ENCODE measurements around the gene TTC39C.

The TTC39C gene

GRCh38 chr18:24115628-24116027 lies 101.1 kb downstream of the TTC39C start:
- CTCF ChIA-PET = interaction anchor here (2.3 kb wide), 1 partner anchor 495 kb away, joined by 6 read pairs; no protein-coding TSS in a partner anchor
- POLR2A ChIA-PET = no interaction called here
- TF ChIP-seq CTCF (IDR thresholded peaks at IDR 0.05; ENCODE audit: control extremely low read depth, extremely low read depth, low read depth, missing control alignments) = no peak

GRCh38 chr18:24118750-24119577 lies 104.4 kb downstream of the TTC39C start:
- peak; percentile 66 for DNase-seq (ENCODE audit: extremely low spot score)
- ChIA-PET POLR2A (interaction anchor here (0.7 kb wide), 1 partner anchor 20 kb away, joined by 3 read pairs; the partner anchor contains the start of gene CABYR), CTCF (interaction anchor here (0.7 to 1.7 kb wide), 25 partner anchors 9 to 497 kb away, joined by 3 to 10 read pairs (median 4); partner anchors contain the start of gene CABYR)
- TF ChIP-seq CTCF (IDR thresholded peaks at IDR 0.05; ENCODE audit: control extremely low read depth, extremely low read depth, low read depth, missing control alignments) = peak; percentile 75

More at GRCh38 chr18:24115628-24116027, 101.1 kb downstream of the TTC39C start:
- no peak for DNase-seq (ENCODE audit: extremely low spot score)

- DNase-seq (ENCODE audit: extremely low spot score) = no peak
- CTCF ChIA-PET = interaction anchor here (0.6 to 2.1 kb wide), 7 partner anchors 9 to 33 kb away, joined by 3 to 7 read pairs (median 5); partner anchors contain the start of gene CABYR
- POLR2A ChIA-PET = no interaction called here
- TF ChIP-seq CTCF (IDR thresholded peaks at IDR 0.05; ENCODE audit: control extremely low read depth, extremely low read depth, low read depth, missing control alignments) = no peak
These were observed 106.1 kb downstream of the TTC39C start for GRCh38 chr18:24120676-24121075.

- no peak for TF ChIP-seq CTCF (IDR thresholded peaks at IDR 0.05; ENCODE audit: control extremely low read depth, extremely low read depth, low read depth, missing control alignments)
- DNase-seq (ENCODE audit: extremely low spot score) = no peak
- POLR2A ChIA-PET = no interaction called here
- CTCF ChIA-PET = interaction anchor here (1.2 to 2.1 kb wide), 2 partner anchors 10 to 14 kb away, joined by 3 to 7 read pairs; no protein-coding TSS in a partner anchor
These were observed 107.1 kb downstream of the TTC39C start for GRCh38 chr18:24121625-24122024.

- TF ChIP-seq CTCF (IDR thresholded peaks at IDR 0.05; ENCODE audit: control extremely low read depth, extremely low read depth, low read depth, missing control alignments) = no peak
- CTCF ChIA-PET = no interaction called here
- POLR2A ChIA-PET = no interaction called here
- no peak for DNase-seq (ENCODE audit: extremely low spot score)
These were observed 111.8 kb downstream of the TTC39C start for GRCh38 chr18:24126155-24126961.

GRCh38 chr18:24127735-24128134 lies 113.2 kb downstream of the TTC39C start:
- POLR2A ChIA-PET = no interaction called here
- CTCF ChIA-PET = interaction anchor here (1.7 kb wide), 1 partner anchor 8 kb away, joined by 8 read pairs; no protein-coding TSS in a partner anchor
- no peak for TF ChIP-seq CTCF (IDR thresholded peaks at IDR 0.05; ENCODE audit: control extremely low read depth, extremely low read depth, low read depth, missing control alignments)
- DNase-seq (ENCODE audit: extremely low spot score) = no peak

All from GM10248 (cell line).